HG03439 (cell line): ENCODE data around the gene RSU1.

Experiments used
- ATAC-seq: cut with Tn5 transposase; IDR thresholded peaks from one replicate; pipeline ENCODE4 v1.9.1; 2021; ENCODE audit warnings: mild to moderate bottlenecking, moderate library complexity; ENCODE audit not compliant: unreplicated experiment

Gene RSU1

DNA sequence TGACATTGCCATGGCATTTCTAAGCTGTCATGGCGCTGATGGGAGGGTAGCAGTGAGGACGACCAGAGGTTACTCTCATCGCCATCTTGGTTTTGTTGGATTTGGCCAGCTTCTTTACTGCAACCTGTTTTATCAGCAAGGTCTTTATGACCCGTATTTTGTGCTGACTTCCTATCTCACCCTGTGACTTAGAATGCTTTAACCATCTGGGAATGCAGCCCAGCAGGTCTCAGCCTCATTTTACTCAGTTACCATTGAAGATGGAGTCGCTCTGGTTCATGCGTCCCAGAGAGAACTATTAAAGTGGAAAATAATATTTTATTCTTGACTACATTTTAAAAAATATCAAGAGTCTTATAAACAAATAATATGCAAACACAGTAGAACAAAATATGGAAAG lies 131.7 kb downstream of the RSU1 start:
- ATAC-seq: no peak

DNA sequence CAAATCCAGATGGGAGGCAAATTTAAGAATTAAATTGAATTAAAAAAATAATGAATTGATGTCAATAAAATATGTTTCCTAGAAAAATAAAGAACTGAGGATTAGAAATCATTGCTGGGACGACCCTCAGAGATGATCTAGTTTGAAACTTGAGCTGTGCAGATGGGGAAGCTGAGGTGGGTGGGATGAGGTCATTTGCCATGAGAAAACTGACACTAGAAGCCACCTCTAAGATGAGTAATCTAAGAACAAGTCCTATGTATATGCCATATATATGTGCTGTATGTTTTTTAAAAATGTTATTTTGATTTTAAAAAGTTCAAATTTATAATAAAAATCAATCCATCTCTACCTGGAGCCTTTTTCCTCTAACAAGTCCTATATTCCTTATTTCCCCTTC lies 135.7 kb downstream of the RSU1 start:
- ATAC-seq: no peak

DNA sequence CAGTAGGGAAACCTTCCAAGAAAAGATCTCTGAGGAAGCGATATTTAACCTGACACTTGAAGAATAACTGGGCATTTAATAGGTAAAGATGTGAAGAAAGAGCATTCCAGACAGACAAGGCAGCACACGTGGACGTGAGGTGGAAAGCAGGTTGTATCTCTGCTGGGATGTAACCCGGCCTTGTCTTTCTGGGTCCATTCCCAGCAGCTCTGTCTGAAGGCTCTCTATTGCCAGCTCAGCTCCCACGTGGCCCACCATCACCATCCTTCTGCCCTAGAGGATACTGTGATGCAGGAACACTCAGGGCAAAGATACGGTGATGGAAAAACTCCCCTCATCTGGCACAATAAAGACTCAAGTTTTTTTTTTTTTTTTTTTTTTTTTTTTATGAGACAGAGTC lies 137.7 kb downstream of the RSU1 start:
- no peak for ATAC-seq

DNA sequence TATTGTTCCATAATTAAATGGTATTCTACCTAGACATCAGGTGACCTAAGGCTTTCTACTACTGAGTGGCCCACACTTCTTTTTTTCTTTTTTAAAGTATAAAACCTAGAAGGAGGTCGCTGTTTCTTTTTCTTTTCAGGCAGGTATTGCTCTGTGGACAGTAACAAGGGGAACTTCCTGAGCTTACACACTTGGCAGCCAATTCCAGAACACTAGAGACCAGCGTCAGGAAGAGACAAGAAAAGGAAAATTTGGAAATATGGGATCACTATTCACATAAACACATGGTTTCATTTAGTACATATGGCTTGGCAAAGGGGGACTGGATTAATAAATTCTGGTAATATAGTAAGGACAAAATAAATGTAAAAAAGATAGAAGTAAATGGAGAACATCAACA lies 141.9 kb downstream of the RSU1 start:
- no peak for ATAC-seq

DNA sequence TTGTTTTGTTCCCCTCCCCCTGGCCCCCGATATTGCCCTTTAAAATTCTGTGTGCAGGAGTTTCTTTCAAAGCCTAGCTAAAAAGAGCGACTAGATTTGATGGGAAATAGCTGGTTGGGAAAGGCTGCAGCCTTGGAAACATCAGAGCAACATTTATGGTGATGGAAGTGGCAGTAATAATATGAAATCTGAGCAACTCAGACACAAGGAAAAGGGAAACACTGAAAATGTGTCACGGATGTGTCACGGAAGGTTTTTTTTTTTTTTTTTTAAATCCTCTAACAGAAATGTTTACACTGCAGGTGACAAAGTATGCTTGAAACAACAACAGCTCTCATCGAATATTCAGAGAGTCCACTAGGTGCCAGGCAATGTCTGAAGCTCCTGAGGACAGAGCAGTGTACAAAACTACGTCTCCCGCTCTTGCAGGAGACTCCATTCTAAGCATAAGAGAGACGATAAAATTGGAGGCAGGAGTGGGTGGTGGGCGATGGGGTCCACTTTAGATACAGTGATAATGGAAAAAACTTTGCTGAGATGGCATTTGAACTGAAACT lies 143.0 kb downstream of the RSU1 start:
- ATAC-seq: no peak

DNA sequence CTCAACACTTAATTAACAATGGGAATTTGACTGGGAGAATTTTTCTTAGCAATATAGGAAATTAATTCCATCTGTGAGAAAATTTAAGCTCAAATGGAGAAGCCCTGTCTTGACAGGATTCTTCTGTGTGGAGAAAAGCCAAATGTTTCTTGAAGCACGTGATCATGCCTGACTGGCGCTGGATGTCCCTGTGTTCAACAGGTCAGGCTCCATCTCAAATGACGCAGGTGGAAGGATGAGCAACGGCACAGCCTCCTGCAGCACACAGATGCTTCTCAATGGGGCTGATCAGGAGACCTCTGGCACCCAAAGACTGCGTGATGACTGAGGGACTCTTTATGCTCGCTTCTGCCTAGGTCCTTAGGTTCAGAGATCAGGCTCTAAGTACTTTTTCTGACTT lies 143.8 kb downstream of the RSU1 start:
- ATAC-seq: no peak

DNA sequence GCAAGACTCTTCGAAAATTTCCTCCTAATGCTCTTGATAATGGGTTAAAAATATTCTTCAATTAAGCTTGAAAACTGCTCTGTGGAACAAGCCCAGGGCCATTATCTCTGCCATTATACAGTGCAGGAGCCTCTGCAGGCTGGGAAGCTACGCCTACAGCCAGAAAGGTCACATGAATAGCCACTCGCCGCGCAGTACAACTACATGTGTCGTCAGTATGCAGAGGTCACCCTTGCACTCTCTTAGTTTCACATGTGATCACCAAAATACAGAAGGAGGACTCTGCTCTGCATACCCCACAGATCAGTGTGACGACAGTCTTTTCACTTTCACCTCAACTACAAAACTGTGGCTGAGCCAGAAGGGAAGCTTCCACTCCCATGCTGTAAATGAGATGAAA lies 153.8 kb downstream of the RSU1 start:
- ATAC-seq: no peak

DNA sequence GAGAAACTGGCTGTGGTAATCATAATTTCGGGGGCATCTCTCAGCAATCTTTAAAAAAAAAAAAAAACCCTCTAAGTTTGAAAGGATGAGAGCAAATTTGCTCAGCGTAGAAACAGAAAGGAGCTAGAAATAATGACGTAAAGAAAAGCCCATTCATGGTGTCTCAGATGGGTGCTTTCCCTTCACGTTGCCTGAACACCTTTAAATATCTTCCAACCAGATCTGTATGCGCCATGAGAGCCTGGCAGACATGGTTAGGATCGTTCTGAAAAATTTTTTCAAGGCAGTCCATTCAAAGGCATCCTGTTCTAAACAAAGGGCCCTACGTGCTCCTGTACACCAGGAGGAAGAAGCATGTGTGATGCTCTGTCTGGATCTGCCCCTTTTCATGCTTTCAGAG lies 154.3 kb downstream of the RSU1 start:
- no peak for ATAC-seq

DNA sequence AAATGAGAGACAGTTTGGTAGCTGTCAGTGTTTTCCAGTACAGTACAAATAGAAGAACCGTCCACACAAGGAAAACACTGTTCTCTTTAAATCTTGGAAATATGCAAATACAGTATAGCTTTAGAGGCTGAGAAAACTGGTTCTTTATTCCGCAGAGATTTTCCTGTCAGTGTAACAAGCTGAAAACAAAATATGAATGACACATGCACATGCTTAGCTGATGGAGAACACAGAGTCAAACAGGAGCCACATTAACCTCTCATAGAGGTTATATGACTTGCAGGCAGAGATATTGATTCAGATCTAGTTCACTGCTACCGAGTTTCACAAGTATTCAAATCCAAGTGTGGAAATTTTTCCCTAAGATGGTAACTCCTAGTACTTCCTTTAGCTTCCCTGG lies 160.3 kb downstream of the RSU1 start:
- no peak for ATAC-seq

DNA sequence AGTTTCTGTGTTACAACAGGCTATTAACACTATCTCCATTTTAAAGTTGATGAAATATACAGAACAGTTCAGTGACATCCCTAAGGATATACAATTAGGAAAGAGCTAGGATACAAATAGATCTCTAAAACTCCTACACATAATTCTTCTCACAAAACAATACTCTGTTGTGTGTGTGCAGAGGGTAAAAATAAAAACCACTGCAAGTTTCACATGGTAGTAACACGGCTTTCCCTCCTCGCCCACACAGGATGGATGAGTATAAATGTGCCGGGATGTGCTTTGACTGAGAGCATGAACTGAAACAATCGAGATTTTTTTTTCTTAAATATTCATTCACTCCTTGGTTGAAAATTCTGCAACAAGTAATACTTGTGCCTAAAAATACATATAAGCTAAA lies 164.0 kb downstream of the RSU1 start:
- ATAC-seq: no peak

DNA sequence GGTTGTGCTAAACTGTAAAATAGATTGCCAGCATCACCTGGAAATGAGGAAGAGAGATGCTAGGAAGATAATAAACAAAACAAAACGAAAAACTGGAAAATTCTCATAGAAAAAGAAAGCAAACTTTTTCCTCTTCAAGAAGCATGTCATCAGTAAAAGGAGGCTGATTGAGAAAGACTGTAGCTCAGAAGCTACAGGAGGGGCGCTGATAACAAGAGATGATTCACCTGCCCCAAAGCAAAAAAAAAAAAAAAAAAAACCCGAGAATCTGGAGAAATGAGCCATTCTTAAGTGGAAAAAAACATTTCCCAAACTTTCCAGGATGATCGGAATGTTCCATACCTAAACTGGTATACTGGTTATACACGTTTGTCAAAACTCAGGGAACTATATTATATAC lies 165.1 kb downstream of the RSU1 start:
- ATAC-seq: no peak

DNA sequence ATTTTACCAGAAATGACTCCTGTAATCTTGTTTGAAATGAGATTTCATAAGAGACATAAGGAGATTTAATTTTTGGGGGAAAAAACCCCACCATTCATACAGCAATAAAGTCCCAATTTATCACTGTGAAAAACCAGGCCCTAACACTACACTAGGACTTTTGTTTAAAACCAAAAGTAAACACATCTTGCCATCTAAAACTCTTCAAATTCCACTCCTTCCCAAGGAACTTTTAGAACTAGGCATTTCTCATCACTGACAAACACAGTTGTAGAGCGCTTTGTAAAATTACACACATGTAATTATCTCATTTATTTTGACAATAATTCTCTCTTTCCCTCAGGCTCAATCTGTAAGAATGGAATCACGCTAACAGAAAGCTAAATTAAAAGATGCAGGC lies 167.5 kb downstream of the RSU1 start:
- no peak for ATAC-seq

DNA sequence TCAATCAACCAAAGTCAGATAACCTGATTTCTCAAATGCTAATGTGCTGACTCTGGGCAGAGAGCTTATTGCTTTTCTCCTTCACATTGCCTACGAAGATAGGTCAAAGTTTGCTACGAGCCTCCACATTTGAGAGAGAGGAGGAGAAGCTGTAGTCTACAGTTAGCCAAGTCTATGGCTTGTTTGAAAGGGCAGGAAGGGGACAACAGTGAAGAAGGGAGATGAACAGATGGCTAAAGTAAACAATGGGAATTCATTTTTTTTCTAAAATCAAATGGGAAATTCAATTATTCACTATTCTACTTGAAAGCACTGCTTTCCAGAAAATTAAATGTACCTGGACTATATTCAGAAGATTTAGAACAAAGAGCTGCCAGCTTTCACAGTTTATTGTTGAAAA lies 168.9 kb downstream of the RSU1 start:
- ATAC-seq: no peak

DNA sequence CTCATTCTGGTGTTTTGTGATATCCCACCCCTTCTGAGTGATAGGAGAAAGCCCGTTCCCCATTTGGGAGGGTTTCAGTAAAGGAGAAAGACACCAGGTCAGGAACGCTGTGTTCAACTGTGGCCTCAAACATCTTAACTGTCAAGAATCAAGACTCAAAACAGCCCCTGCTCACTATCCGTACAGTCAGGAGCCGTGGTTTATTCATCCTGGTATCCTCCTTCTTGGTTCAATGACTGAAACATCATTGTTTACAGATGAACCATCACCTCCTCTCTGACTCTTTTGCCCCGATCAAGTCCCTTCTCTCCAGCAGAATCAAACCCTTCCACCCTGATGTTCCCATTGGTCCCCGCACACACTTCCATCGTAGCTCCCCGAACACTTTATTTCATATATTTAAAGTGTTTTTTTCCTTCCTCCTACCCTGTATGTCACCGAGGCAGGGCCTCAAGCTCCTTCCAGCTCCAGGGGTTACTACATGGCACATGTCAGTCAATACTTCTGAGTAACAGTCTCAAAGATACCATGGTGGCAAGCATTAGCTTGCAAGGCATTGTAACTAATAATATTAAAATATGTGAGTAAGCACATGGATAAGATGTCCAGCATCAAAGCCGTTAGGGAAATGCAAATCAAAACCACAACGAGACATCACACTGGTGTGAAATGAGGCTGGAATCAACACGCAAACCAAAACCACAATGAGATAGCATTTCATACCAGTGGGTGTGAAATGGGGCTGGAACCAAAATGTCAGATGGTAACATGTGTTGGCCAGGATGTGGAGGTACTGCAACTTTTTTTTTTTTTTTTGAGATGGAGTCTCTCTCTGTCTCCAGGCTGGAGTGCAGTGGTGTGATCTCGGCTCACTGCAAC lies 170.8 kb downstream of the RSU1 start:
- ATAC-seq: no peak

DNA sequence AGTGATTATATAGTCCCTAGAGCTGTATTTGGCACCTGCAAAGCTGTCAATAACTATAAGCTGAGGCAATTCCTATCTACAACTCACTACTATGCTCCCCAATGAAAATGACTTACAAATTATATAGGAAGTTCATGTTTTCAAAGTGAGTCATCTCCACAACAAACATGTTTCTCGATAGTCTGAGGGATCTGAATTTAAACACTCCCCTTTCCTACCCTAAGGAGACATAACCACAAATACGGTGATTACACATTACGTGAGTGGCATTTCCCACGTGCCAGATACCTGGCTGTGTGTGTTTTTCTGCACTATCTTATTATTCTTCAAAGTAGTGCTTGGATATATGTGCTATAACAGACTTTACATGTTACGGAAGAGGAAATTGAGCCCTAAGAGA lies 173.1 kb downstream of the RSU1 start:
- ATAC-seq: no peak

DNA sequence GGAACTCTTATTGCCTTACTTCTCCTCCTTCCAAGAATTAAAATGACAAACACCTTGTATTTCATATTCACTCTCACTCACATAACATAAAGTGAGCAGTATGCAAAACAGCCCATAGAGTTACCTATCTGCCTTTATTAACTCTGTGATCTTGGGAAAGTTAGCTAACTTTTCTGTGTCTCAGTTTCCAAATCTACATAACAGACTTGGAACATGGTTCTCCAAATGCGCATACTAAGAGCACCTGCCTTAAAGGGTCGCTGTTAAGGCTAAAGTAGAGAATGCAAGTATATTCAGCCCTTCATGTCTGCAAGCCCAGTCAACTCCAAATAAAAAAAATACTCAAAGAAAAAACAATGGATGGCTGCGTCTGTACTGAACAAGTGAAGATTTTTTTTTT lies 173.7 kb downstream of the RSU1 start:
- ATAC-seq: no peak

DNA sequence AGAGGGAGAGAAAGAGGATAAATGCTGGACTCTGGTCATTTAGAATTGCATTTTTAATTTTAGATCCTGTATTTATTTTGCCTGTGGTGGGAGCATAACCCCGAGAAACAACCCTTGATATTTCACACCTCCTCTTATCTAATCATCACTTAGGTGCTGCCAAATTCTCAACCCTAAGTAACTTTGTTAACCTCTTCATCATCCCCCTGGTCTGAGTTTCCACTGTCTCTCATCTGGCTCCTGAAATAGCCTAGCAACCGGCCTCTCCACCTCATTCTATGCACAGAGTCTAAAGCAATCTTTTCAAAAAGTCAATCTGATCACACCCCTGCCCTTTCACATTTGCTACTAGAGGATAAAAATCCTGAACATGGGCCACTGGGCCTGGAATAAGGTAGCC lies 177.1 kb downstream of the RSU1 start:
- no peak for ATAC-seq

DNA sequence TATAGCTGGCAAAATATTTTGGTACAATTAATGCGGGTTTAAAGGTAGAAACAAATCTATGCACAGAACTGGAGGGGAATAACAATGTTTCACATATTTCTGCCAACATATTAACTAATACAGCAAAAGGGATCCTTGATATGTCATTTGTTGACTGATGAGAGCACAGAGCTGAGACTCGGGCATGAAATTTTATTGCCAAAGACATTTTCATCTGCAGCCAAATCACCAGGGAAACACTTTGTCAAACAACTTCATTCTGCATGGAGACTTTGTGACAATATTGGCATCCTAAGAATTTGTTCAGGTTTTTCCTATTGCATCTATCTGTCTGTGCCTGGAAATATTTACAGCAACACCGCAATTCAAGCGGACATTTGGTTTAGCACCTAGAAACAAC lies 177.8 kb downstream of the RSU1 start:
- ATAC-seq: no peak

DNA sequence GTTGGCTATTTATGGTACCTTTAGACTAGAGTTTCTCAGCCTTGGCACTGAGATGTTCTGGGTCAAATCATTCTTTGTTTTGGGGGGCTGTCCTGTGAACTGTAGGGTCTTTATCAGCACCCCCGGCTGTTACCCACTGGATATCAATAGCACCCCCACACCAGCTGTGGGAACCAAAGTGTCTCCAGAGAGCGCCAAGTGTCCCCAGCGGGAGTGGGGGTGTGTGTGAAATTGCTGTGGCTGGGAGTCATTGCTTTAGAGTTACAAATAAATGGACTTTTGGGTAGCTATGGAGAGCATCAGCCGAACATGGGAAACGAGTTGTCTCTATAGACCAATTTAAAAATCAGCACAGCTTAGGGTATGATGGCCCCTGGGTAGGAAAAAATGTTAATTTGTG lies 184.2 kb downstream of the RSU1 start:
- ATAC-seq: no peak

DNA sequence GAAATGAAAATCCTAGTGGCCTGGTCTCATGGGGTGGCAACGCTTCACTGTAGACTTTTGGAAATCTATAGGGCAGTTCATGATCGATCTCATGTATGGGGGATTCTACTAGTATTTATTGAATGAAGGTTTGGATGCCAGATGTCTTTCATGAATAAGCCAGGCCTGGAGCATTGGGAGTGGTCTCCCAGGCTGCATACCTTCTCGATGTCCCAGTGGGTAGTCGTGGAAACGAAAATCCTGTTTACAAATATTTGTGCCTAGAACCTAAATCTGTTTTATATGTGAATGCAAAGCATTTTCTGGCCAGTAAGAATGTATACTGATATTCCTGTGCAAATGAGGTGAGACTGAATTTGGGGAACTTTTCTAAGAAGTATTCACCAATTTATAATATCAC lies 190.5 kb downstream of the RSU1 start:
- ATAC-seq: no peak

DNA sequence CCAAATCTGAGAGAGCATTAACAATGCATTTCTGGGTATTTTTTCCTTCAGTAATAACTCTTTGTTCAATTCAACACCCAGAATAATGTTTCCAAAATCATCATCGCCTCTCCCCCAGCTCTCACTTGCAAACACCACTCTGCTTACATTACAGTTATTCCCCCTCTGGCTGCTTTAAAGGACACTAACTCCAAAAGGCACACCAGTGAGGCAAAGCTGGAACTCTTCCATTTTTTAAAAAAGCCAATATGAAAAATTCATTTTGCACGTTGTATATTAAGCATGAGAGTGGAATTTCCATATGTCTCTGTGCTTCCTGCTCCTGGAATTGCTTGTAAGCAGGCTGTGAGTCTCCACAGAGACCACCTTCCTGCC lies 204.3 kb downstream of the RSU1 start:
- ATAC-seq: no peak

DNA sequence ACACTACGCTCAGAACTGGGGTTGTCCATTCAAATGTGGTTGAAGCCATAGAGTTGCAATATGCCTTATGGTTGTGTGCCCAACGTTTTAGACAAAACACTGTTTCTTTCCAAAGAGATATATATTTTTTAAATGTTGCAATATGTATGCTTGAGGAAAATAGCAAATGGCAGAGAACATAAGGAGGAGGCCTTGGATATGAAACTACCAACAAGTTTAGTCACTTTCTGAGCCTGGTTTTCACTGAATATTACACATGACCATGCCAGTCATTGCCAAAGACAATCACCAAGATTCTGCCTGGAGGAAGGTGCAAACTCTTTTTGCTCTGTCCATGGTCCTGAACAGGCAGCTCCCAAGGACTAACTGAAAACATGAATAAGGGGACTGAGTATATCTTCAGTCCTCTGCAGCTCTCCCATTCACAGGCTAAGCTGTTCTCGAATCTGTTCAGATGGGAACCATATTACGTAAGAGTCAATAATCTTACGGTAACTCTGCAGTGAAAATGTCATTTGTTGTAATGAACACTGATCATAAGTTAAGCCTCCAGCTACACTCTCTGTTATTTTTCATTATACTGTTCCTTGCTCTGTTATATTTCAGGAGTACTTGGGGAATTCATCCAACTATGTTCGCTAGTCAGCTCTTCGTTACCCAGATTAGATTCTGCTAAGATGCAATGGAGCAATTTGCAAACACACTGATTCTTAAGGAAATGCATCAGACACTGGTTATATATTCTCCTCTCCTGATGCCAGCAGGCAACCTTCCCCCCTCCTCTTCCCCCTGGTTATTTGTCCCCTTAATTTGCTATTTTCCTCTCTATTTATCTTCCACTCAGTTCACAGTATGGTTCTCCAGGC lies 204.9 kb downstream of the RSU1 start:
- no peak for ATAC-seq
